GM19328 (cell line): ENCODE data around the gene NCAPH2.

Experiments used
- ATAC-seq: cut with Tn5 transposase; IDR thresholded peaks from one replicate; pipeline ENCODE4 v1.9.1; 2021; ENCODE audit warnings: mild to moderate bottlenecking, moderate library complexity; ENCODE audit not compliant: unreplicated experiment

The NCAPH2 gene

DNA sequence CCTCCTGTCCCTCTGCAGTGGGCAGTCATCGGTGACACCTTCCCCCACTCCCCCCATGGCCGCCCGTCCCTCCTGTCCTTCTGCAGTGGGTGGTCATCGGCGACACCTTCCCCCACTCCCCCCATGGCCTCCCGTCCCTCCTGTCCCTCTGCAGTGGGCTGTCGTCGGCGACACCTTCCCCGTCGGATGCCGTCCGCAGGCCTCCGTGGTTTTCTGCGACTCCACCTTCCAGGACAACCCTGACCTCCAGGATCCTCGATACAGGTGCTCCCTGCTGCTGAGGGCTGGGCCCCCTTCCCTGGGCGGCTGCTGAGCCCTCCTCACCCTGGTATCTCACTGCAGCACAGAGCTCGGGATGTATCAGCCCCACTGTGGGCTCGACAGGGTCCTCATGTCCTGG lies 19.1 kb upstream of the NCAPH2 start:
- ATAC-seq = no peak

DNA sequence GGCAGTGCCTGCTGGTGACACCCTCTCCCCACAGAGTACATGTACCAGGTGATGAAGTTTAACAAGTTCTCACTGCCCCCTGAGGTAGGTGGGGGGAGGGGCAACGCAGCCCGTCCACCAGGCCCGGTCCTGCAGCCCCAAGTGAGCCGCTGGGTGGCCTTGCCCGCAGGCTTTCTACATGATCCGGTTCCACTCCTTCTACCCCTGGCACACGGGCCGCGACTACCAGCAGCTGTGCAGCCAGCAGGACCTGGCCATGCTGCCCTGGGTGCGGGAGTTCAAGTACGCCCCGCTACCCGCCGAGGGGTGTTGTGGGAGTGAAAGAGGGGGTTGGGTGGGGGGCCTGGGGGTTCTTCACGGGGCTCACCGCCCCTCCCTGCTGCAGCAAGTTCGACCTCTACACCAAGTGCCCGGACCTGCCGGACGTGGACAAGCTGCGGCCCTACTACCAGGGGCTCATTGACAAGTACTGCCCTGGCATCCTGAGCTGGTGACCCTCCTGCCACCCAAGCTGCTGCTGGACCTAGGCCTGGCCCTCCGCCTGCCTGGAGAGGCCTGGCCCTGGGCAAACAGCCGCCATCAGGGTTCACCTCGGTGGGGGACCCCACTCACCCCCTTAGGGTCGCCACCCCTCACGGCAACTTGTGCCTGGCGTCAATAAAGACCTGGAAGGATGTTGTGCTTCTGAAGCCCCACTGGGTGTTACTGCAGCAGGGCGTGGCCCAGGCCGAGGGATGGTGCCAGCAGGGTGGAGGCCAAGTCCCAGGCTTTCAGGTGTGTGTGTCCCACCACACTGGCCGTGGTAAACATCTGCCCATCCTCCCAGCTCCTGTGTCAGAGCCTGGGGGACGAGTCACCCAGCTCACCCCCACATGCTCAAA lies 18.4 kb upstream of the NCAPH2 start:
- ATAC-seq = no peak

- no peak for ATAC-seq
These were observed 17.3 kb upstream of the NCAPH2 start for GRCh38 chr22:50490531-50491308.

GRCh38 chr22:50497093-50497492 lies 10.9 kb upstream of the NCAPH2 start:
- no peak for ATAC-seq

DNA sequence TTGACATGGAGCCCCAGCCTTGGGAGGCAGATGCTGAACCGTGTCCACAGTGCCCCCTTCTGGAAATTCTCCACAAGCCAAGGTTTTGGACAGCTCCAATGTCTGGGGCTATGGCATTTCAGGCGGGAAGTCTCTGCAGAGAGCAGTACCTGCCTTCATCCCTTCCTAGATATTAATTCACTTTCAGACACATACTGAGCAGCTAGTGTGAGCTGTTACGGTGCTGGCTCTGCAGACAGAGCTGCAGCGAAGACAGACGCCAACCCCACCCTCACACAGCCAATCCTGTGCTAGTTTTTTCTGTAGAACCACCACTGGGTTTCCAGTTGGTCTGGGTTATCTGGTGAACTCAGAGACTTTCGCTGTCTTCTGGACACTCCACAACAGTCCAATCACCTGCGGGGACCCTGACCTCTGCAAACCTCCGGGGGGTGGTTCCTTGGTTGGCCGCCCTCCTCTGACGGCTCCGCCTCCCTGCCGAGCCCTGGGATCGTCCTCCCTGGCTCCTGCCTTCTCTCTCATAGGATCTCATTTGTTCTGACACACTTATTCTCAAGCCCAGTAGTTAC lies 9.6 kb upstream of the NCAPH2 start:
- ATAC-seq = no peak

DNA sequence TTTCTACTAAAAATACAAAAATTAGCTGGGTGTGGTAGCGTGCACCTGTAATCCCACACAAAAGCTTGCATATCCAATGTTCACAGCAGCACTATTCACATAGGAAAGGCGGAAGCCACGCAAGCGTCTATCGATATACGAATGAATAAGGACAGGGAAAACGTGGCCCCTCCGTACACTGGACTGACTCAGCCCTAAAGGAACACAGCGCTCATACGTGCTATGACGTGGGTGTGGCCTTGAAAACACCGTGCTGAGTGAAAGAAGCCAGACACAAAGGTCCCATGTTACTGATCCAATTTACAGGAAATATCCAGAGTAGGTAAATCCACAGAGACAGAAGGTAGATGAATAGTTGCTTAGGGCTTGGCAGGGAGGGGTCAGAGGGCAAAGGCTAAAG lies 7.6 kb upstream of the NCAPH2 start:
- ATAC-seq = no peak

DNA sequence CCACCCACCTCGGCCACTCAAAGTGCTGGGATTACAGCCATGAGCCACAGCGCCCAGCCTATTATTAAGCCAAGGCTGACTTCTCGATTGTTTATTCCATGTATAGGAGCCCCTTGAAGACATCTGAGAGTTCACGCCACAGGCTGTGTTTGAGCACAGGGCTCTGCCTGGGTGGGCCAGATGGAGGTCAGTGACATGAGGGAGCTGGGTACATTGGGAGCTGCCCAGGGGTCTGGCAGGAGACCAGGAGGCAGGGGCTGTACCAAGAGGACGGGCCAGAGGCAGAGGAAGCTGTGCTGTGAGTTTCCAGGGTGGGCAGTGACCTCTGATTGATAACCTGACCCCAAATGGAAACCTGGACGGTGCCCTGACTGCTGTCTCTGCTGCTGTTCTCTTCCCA lies 5.9 kb upstream of the NCAPH2 start:
- no peak for ATAC-seq

DNA sequence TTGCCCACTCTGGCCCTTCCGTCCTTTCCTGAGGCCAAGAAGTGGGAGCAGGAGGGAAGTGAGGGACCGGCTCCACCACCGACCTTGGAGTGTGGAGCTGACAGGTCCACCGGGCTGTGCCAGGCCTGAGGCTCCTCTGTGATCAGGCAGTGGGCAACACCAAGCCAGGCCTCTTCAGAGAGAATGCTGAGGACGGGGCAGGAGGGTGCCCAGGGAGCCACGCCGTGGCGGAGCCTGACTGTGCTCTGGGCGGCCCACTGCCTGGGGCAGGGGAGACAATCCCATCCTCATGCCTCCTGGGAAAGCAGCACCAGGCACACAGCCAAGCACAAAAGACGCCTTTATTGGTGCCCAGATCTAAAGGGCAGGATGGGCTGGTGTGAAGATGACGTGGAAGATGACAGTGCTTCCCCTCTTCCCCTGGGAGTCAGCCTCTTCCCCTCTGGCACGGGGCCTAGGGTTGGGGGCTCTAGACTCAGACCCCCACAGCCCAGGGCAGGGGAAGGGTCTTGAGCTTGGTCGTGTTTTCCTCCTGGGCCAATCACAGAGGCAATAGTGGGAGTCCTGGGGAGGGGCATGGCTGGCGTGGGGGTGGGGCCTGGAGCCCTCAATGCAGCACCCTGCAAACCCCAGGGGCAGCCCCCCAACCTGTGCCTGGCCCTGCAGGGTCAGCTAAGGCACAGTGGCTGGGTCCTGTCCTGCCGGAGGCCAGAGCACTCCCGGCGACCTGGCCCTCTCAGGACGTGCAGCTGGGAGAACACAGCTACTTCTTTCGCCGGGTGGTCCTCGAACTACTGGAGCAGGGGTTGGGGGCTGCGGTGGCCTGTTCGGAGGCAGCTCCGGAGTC lies 5.2 kb upstream of the NCAPH2 start:
- no peak for ATAC-seq

DNA sequence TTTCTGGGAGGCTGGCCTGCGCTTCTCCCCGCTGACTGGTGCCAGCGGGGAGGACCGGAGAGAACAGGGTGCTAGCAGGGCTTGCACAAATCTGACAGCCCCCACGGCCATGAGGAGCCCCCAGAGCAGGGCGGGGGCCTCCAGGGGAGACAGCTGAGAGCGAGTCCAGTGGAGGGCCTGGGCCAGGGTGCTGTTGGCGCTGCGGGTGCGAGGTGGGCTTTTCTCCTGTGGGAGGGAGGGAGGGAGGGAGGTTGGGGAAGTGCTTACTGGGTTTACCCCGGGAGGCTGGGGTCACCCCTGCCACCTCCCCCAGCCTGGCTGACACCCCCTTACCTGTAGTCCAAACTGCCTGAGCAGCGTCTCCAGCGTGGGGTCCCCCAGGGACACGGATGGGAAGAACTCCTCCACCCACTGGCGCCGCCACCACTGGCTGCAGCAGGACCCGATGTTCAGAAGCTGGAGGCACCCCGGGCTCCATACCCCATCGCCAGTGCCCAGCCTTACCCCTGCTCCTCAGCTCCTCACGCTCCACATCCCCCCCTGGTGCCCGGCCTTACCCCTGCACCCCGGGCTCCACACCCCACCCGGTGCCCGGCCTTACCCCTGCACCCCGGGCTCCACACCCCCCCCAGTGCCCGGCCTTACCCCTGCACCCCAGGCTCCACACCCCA lies 4.4 kb upstream of the NCAPH2 start:
- no peak for ATAC-seq

DNA sequence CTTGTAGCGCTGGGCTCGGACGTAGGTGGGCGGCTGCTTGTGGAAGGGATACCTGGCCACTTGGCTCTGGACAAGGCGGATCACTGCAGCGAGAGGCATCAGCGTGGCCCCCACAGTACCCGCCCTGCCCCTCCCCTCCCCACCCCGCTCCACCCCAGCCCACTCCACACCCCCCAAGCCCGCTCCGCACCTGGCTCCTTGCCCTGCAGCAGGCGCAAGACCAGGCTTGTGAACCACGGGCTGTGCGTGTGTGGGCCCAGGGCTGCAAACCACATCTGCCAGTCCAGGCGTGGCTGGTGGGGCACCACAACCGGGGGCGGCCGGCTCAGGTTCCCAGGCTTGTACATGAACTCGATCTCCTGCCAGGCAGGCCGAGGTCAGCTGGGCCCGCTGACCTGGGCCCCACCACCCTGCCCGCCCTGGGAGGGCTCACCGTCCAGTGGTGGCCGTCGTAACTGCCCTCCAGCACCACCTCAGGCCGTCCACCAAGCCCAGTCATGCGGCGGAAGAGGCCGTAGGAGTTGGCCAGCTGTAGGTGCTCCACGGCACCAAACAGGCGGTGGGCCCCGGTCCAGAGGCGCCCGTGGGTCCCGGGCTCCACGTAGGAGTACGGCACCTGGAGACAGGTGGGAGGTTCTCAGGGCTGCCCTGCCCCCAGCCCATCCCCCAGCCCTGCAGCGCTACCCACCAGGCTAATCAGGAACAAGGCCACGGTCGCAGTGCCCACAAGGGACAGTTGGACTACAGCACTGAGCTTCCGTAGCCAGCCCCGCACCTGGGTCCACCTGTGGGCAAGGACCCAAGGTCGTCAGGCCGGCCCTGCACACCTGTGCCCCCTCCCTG lies 3.4 kb upstream of the NCAPH2 start:
- ATAC-seq = no peak

GRCh38 chr22:50505276-50505775 lies 2.7 kb upstream of the NCAPH2 start:
- ATAC-seq = no peak

DNA sequence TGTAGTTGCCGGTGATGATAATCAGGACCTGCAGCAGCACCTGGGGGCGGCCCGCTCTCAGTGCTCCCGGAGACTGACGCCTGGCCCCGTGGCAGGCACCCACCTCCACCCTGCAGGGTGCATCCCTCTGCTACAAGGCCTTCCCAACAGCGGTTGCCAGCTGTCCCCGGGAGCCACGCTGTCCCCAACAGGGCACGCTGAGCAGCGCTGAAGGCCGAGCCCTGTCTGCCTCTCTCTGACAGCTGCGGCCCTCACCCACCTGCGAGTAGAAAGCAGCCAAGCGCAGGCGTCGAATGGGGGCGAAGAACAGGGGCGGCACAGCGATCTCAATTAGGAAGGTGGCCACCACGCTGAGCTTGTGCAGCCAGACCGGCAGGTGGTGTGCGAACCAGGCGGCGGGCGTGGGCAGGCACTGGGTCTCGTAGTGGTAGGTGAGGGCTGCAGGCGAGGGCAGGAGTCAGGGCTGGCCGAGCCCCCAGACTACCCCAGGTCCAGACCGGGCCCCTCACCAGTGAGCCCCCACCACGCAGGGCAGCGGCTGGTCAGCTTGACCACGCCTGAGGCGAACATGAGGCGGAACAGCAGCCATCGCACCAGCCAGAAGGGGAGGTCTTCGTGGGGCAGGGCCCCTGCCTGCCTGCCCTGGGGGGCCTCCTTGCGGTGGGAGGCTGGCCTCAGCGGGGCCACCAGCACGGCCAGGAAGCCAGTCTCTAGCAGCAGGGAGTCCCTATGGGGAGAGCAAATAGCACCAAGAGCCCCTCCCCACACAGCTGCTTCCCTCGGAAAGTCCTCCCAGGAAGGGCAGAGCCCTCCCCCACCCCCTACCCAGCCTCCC lies 2.0 kb upstream of the NCAPH2 start:
- ATAC-seq = no peak

- ATAC-seq = no peak
These were observed 1.2 kb upstream of the NCAPH2 start for GRCh38 chr22:50506611-50507420.

- peak; percentile 44 for ATAC-seq
These were observed 518 bp upstream of the NCAPH2 start, which contains the start of gene LMF2 for GRCh38 chr22:50507421-50507990. TSS of gene LMF2 (minus strand) at chr22:50507702. CDS start at chr22:50507675, 27 bp downstream.

GRCh38 chr22:50508897-50509296 lies 873 bp downstream of the NCAPH2 start:
- no peak for ATAC-seq

DNA sequence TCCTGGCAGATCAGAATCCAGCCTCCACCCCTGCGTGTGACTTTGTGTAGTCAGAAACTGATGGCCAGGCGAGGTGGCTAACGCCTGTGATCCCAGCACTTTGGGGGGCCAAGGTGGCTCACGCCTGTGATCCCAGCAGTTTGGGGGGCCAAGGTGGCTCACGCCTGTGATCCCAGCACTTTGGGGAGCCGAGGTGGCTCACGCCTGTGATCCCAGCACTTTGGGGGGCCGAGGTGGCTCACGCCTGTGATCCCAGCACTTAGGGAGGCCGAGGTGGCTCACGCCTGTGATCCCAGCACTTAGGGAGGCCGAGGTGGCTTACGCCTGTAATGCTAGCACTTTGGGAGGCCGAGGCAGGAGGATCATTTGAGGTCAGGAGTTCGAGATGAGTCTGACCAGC lies 5.2 kb downstream of the NCAPH2 start:
- no peak for ATAC-seq

GRCh38 chr22:50516068-50516467 lies 8.0 kb downstream of the NCAPH2 start:
- ATAC-seq = no peak
